Effector CD4-positive, alpha-beta T cell (primary cell): ENCODE results near the gene PI4KA.
"Not testable (repeated sequence)": the region's sequence is repeated elsewhere in the genome, so short reads cannot be mapped to it uniquely, and the experiment has no call there.

Experiments
- DNase-seq: peaks from one replicate; pipeline ENCODE4 v3.0.0-alpha.2; 2020

PI4KA gene

DNA sequence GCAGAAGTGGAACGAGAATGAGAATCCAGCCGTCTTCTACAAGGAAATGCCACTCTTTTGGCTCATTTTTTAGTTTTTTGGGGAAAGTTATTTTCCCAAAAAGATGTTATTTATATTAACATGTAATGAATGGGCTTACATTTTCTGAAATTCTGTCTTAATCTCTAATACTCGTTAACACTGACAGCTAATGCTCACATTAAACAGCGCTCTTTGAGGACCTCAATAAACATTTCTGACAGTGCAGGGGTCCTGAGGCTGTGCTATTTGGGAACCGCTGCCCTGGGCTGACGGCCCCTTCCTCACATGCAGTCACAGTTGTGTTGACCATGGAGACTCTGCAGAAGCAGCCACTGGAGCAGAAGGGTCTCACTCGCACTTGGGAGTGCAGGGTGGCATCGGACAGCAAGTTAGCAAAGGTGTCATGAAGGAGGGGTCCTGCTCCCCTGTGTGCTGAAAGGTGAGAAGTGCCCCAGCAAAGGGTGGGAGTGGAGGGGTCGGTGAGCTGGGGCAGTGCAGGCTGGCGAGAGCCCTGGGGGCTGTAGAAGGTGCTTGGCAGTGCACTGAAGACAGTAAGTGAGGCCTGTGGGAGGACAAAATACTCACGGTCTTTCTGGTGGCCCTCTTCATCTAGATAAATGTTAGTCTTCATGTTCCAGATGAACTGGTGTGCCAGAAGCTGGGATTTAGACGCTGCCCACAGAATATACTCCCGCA lies 137.8 kb downstream of the PI4KA start:
- DNase-seq, result no peak

DNA sequence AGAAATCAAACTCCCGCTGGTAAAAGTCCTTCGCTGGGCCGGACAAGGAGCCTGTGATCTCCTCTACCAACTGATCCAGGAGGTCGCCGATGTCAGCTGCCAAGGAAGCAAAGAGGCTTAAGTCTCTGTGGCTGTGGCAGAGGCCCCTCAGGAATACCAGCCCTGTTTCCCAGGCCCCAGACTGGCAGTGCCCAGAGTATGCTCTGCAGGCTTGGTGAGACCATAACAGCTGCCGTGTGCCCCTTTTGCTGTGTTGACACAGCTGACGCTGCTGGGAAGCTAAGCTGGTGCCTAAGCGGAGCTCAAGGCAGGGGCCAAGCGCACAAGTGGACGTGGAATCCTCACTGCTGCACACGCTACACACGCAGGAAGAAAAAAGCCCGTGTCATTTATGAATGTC lies 139.9 kb downstream of the PI4KA start:
- DNase-seq, result not testable (repeated sequence)

DNA sequence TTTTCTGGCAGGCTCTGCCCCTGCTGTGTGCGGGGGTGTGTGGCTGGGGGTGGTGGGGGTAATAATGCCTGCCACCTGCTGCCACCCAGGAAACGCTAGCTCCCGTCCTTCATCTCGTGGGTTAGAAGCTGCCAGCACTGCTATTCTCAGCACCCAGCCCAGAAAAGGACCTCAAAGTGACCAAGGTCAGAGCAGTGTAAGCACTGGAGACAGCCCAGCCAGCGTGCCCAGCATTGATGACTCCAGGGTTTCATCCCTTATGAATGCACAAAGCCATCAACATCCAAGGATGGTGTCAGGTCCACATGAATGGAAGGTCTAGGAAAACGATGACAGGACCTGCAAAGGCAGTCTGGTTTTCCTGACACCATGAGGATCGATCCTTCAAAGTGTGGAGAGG lies 140.6 kb downstream of the PI4KA start:
- not testable (repeated sequence) for DNase-seq

DNA sequence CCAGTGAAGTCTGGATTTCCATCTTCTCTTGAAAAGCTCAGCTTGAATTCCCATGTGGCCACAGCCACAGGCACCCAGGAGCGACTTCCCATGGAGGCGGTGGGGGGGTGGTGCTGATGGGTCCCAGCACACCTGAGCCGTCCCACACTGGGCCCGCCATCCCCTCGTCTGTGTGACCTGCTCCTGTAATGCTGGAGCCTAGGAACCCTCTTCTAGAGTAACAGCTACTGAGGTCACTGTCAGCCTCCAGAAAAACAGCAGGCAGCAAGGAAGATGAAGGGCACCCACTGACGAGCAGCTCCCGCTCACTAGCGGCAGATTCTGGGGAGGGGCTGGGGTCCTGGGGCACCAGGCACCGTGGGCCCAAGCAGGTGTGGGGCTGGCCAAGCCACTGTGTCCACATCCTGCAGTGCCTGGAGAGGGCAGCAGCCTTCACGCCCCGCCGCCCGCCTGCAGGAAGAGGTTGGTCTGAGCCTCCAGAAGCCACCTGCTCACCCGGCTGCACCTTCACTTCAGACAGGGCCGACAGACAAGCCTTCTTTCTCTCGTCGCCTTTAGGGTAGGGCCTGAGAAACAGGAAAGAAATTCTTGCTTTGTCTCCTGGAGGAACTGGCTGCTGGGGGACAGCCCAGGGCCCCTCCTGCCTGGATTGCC lies 141.3 kb downstream of the PI4KA start:
- DNase-seq, result not testable (repeated sequence)

DNA sequence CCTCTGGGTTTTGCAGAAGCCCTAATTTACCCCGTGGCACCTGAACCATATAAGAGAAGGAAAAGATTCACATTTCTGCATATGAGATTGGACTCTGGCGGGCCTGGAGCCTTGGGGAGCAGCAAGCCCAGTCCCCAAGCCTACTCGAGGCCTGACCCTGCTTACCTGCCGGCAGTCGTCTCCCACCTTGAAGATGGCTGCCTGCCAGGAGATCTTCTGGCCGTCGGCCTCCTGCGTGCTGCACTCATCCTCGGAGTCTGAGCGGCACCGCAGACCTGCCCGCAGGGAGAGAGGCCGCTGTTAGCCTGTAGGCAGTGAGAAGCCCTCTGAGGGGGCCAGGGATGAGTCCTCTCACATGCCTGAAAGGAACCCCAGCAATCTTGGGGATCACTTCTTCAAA lies 145.5 kb downstream of the PI4KA start:
- DNase-seq, result not testable (repeated sequence)

DNA sequence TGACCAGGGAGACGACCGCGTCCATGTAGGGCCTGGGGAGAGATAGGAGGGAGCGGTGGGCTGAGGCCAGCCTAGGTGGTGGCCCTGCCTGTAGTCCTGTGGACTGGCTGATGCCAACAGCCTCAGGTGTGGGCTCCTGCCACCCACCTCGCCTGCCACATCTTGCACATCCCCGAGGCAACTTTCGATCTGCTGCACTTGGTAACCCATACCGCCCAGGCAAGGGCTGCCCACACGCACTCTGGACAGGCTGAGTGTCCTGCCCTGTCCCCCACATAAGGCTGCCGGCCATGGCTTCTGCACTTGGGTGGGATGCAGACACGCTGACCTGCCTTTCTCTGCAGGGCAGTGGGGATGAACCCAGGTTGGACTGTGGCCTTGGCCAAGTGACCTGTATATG lies 148.6 kb downstream of the PI4KA start:
- DNase-seq, result not testable (repeated sequence)

DNA sequence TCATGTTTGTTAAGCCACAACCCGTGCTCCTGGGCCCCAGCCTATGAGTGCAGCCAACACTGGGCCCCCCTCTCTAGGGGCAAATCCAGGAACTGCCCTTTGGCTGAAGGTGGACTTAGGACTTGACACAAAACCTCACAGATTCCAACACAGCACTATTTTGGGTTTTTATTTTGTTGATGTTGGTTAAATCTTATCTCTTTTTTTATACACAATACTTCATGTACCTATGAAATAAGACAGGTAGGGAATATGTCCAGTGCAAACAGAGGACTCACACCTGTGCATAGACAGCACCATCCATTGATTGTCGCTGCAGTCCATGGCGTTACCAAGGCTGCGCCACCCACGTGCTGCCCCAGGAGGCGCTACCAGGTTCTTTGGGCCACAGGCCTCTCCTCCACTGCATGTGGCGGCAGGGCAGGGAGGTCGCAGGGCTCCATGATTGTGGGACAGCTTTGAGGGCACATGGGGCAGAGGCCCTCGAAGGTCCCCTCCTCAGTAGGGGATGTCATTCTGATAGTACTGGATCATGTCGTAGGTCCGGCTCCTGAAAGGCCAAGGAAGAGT lies 151.0 kb downstream of the PI4KA start:
- not testable (repeated sequence) for DNase-seq

DNA sequence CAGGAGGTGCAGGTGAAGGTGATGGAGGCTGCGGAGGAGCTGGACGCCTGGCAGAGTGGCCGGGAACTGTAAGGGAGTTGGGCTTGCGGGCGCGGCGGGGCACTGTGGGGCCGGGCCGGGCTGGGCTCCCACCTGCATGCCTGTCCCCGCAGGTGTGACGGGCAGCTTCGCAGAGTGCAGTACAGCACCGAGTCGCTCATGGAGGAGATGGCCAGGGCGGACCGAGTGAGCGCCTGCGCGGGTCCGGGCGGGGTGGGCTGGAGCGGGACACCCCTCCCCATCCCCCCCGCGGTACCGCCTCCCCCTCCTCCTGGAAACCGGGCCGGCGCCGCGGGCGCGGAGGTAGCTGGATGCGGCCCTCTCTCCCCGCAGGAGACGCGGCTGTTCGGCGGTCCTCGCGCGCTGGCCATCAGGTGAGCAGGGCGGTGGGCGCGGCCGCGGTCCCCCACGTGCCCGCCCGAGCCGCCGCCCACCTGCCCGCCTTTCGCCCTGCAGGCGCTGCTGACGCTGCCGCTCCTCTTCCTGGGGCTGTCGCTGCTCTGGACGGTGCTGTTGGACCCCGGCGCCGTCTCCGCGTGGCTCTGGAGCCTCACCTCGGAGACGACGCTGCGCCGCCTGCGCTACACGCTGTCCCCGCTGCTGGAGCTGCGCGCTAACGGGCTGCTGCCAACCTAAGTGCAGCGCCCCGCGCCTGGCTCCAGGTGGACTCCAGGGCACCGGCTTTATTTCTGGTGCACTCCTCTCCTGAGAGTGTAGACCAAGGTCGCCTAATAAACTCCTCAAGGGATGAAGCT lies 154.6 kb downstream of the PI4KA start:
- DNase-seq, result peak; percentile 10

DNA sequence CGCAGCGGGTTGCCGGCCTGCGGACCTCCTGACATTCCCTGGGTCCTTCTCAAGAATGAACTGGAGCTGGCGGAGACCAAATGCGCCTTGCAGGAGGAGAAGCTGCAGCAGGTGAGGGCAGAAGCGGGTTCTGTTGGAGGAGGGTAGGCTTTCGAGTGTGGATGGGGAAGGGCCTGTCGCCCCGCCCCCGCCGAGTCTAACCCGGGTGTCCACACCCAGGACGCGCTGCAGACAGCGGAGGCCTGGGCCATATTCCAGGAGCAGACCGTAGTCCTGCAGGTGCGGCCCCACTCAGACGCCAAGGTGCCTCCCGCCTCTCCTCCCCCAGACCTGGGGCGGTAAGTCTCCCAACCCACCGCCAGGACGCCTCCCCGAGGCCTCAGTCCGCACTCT lies 155.2 kb downstream of the PI4KA start:
- DNase-seq, result peak; percentile 53

DNA sequence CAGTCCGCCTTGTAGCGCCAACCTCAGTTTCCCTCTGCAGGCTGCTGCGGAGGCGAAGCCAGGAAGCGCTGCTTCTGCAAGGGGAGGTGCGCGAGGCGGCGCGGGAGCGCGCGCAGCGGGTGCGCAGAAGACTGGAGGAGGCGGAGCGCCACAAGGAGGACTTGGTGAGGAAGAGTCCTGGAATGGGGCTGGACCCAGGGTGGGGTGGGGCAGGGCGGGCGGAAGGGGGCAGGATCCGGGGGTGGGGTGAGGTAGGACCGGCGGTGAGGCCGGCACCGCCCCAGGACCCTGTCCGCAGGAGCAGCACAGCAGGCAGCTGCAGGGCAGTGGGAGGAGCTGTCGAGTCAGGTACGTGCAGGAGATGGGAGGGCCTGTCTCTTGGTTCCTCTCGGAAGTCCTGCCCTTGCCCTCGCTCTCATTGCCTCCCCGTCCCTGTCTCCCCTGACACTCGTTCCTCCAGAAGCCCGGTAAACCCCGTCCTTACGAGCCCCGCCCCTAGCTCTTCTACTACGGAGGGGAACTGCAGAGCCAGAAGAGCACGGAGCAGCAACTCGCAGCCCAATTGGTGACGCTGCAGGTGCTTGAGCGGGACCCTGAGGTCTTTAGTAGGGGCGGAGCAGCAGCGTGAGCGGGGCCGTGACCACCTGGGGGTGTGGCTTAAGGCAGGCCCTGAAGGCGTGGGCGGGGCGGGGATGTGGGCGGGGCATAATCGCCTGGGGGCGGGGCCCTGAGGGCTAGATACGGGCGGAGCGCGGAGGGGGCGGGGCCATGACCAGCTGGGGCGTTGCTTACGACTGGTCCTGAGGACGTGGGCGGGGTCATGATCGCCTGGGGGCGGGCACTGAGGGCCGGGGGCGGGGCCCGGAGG lies 155.8 kb downstream of the PI4KA start:
- peak; percentile 95 for DNase-seq

DNA sequence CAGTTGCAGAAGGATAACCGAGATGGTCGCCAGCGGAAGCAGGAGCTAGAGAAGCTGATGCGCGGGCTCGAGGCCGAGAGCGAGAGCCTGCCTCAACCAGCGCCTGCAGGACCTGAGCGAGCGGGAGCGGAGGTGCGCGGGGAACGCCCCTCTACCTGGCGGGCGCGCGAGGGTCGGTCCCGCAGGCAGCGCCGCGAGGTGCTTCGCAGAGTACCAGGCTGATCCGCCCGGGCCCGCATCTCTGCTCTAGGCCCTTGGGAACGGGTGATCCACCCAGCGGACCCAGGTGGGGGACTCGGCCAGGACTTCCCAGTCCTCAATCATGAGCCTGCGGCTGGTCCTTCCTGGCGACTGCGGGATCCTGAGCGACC lies 156.5 kb downstream of the PI4KA start:
- DNase-seq, result not testable (repeated sequence)

DNA sequence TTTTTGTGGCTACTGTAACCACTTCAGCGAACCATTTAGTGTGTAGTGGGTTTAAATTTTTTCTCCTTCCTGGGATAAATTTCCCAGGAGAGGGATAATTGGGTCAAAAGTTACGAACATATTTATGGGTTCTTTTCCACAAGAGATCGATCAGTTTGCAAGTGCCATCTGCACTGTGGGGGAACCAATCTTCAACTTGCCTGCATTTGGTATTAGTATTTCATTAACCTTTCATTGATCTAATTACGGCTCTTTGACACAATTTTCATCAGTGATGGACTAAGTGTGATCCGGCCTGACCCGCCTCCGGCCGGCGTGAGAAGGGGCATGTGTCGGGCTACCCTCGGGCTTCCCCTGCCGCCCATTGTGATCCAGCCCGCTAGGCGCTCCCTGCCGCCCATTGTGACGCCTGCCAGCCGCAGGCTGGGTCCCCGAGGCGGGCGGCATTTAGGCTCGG lies 156.9 kb downstream of the PI4KA start:
- not testable (repeated sequence) for DNase-seq

DNA sequence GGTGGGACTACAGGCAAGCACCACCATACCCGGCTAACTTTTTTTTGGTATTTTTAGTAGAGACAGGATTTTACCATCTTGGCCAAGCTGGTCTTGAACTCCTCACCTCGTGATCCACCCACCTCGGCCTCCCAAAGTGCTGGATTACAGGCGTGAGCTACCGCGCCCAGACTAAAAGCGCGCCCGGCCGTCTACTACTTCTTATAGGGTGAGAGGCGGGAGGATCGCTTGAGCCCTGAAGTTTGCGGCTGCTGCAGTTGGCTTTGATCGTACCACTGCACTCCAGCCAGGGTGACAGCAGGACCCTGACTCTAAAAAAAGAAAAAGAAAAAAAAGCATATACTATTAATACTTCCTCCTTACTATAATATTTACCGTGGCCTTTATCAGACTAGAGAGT lies 158.3 kb downstream of the PI4KA start:
- DNase-seq, result not testable (repeated sequence)

DNA sequence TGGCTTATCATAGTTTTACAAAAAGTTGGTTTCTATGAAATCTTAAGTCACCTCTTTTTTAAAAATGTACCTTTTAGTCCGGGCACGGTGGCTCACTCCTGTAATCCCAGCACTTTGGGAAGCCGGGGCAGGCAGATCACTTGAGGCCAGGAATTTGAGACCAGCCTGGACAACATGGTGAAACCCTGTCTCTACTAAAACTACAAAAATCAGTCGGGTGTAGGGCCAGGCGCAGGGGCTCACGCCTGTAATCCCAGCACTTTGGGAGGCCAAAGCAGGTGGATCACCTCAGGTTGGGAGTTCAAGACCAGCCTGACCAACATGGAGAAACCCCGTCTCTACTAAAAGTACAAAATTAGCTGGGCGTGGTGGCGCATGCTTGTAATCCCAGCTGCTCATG lies 158.8 kb downstream of the PI4KA start:
- not testable (repeated sequence) for DNase-seq

DNA sequence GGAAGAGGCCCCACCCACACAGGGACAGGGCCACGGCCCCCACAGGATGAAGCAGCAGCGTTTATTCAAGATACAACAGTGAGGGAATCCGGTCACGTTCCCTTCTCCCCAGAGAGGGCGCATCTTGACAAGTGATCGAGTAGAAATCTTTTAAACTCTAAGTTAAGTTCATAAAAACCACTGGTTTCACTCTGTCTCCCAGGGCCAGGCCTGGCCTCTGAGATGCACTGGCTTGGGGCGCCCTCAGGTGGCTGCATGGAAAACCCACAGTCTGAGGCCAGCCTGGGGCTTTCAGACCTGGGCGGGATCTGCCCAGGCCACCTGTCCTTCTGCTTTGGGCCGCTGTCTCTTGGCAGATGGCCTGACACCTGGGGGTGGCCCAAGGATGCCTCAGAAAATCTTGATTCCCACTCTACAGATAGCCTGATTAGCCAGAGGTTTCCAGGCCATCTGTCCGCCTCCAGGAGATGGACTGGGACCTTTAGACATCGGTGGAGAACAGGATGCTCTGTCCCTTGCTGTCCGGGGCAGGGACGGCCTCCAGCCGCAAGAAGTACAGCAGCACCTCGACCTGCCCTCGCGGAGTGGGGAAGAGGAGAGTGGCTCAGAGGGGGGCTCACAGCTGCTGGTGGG lies 161.0 kb downstream of the PI4KA start:
- peak; percentile 82 for DNase-seq

DNA sequence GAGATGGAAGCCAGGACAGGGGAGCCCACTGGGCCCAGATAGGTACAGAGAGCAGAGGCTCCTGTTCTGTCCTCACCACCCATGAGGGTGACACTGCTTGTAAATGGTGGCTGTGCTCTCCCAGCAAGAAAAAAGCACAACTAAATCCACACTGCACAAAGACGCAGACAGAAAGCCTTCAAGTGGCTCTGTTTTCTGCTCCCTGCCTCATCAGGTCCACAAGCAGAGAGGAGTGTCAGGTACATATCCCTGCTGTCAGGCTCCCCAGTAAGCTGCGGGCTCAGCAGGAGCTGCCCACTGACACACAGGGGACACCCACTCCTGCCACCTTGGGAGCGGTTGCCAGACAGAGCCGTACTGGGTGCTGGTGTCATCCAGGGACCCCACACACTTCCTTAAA lies 162.6 kb downstream of the PI4KA start:
- not testable (repeated sequence) for DNase-seq

DNA sequence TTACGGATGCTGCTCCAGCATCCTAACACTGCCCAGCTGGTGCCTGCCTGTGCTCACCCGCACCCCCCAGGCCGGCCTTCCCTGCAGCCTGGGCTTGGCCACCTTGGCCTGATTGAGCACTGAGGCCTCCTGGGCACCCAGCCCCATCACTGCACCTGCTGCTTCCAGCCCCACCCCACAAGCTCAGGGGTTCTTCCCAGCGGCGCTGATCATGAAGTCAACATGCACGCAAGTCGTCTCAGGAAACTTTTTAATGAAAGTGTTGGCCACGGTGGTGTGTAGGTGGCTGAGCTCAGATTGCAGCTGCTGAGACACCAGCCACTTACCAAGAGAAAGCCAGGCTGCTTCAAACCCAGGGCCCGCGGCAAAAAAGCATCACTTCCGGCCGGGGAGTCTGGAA lies 163.4 kb downstream of the PI4KA start:
- DNase-seq, result not testable (repeated sequence)

DNA sequence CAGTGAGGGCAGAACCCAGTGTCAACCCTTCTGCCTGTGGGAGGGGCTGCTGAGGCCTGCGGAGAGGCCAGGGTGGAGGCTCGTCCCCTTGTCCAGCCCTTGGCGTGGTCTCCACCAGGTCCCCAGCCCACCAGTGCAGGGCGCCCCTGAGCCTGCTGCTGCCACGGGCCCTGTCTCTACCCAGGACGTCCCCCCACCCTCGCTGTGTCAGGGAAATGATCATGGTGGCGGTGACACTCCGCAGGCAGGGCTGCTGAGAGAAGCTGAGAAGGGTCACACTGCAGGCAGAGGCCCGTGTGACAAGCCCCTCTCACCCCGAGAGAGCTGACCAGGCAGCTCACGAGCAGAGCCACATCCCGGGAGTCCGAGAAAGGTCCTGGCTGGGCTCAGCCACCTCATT lies 164.4 kb downstream of the PI4KA start:
- DNase-seq, result not testable (repeated sequence)

DNA sequence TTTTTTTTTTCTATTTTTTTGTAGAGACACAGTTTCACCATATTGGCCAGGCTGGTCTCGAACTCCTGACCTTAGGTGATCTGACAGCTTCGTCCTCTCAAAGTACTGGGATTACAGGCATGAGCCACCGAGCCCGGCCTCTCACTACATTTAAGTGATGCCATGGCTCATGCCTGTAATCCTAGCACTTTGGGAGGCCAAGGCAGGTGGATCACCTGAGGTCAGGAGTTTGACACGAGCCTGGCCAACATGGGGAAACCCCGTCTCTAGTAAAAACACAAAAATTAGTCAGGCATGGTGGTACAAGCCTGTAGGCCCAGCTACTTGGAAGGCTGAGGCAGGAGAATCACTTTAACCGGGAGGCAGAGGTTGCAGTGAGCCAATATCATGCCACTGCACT lies 165.7 kb downstream of the PI4KA start:
- DNase-seq, result not testable (repeated sequence)

DNA sequence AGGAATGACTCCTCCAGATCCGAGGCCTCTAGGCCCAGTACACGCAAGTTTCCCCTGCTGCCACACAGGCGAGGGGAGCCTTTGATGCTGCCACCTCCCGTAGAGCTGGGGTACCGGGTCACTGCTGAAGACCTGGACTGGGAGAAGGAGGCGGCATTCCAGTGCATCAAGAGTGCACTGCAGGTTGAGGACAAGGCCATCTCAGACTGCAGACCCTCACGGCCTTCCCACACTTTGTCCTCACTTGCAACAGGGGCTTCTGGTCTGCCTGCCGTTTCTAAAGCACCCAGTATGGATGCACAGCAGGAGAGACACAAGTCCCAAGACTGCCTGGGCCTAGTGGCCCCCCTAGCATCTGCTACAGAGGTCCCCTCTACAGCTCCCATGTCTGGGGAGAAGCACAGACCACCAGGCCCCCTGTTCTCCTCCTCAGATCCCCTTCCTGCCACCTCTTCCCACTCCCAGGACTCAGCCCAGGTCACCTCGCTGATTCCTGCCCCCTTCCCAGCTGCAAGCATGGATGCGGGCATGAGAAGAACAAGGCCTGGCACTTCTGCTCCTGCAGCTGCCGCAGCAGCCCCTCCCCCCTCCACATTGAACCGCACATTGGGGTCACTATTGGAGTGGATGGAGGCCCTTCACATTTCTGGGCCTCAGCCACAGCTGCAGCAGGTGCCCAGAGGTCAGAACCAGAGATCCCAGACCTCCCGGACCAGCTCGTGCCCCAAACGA lies 167.9 kb downstream of the PI4KA start:
- DNase-seq, result not testable (repeated sequence)
